ENCODE measurements around the gene TMUB2. TPM values are rescaled to one million over a fixed set of nuclear protein-coding genes. Genes with fewer than 3 reads are reported as not detected.
"Not testable (repeated sequence)": the region's sequence is repeated elsewhere in the genome, so short reads cannot be mapped to it uniquely, and the experiment has no call there.

TMUB2 gene
- total RNA-seq, 1 experiment from 2014 or later = 25.1 TPM

DNA sequence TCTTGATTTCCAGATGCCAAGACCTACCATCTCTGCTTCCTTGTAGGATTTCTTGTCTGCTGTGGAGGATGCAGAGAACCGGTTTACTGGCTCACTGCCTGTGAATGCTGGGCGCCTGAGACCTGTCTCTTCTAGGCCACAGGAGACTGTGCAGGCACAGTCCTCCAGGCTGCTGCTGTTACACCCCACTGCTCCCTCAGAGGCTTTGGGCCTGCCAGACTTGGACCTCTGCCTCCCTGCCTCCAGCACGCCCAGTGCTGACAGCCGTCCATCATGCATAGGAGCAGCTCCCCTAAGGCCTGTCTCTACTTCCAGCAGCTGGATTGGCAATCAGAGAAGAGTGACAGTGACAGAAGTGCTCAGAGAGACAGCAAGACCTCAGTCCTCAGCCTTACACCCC is 39.0 kb upstream of the TMUB2 start:
- H3K27me3 ChIP-seq (ENCODE audit: insufficient read depth, low read length) = no peaks in the 10 kb centered on the region
- ChIA-PET POLR2A (no interaction called here), RAD21 (ENCODE audit: low non-redundant PET in 1 of 2, low total read pairs in 2 of 2, uncharacterized antibody in 2 of 2, unreplicated experiment in 2 of 2) (no interaction called here), CTCF (no interaction called here)
- no peak overlapping the region for H3K27ac ChIP-seq (ENCODE audit: low read depth, low read length)
- H3K9ac ChIP-seq (ENCODE audit: low read length) = no peak overlapping the region
- H3K36me3 ChIP-seq (ENCODE audit: control insufficient read depth in 1 of 2, insufficient read depth in 2 of 2, low read length in 2 of 2) = peaks cover 7 to 35% of the 10 kb centered on the region in 2 experiments
- BruUV-seq (replicated peaks) = no TSS peak
- no peaks in the 10 kb centered on the region for H3K9me2 ChIP-seq (ENCODE audit: insufficient read depth)
- no peak overlapping the region for H2AFZ ChIP-seq (ENCODE audit: low read depth, low read length, poor library complexity, severe bottlenecking)
- H3K79me2 ChIP-seq (ENCODE audit: insufficient read depth, low read length) = peaks cover 49% of the 10 kb centered on the region
- no peak for ATAC-seq
- no peaks in the 10 kb centered on the region for H4K20me1 ChIP-seq (ENCODE audit: insufficient read depth)
- H3K9me3 ChIP-seq (ENCODE audit: control insufficient read depth in 1 of 2, insufficient read depth in 1 of 2, low read depth in 1 of 2, low read length in 2 of 2) = no peaks in the 10 kb centered on the region
- H3K4me3 ChIP-seq (replicated peaks in 1 of 2; ENCODE audit: low read depth in 1 of 2, low read length in 2 of 2) = no peak overlapping the region
- H3K4me2 ChIP-seq (ENCODE audit: low read length) = no peak overlapping the region
- TF ChIP-seq, protein P1, sequence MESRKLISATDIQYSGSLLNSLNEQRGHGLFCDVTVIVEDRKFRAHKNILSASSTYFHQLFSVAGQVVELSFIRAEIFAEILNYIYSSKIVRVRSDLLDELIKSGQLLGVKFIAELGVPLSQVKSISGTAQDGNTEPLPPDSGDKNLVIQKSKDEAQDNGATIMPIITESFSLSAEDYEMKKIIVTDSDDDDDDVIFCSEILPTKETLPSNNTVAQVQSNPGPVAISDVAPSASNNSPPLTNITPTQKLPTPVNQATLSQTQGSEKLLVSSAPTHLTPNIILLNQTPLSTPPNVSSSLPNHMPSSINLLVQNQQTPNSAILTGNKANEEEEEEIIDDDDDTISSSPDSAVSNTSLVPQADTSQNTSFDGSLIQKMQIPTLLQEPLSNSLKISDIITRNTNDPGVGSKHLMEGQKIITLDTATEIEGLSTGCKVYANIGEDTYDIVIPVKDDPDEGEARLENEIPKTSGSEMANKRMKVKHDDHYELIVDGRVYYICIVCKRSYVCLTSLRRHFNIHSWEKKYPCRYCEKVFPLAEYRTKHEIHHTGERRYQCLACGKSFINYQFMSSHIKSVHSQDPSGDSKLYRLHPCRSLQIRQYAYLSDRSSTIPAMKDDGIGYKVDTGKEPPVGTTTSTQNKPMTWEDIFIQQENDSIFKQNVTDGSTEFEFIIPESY (IDR thresholded peaks at IDR 0.05; ENCODE audit: extremely low read depth, insufficient replicate concordance, low read length) = no peak
- TF ChIP-seq SRF (IDR thresholded peaks at IDR 0.05; ENCODE audit: low read depth) (no peak), POLR2AphosphoS5 (IDR thresholded peaks at IDR 0.05; ENCODE audit: low read depth, low read length) (no peak), YY1 (IDR thresholded peaks at IDR 0.05; ENCODE audit: extremely low read depth, insufficient replicate concordance, low read depth, low read length) (no peak), ZFX (IDR thresholded peaks at IDR 0.05) (no peak), ELF1 (IDR thresholded peaks at IDR 0.05; ENCODE audit: borderline replicate concordance, low read depth) (no peak)
- TF ChIP-seq, protein P2, sequence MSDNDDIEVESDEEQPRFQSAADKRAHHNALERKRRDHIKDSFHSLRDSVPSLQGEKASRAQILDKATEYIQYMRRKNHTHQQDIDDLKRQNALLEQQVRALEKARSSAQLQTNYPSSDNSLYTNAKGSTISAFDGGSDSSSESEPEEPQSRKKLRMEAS (IDR thresholded peaks at IDR 0.05) = no peak
- DNase-seq (ENCODE audit: low read depth, low spot score) = no peak
- H3K4me1 ChIP-seq (ENCODE audit: control insufficient read depth in 1 of 2, insufficient read depth in 2 of 2, low read length in 2 of 2) = peaks cover 7 to 28% of the 10 kb centered on the region in 2 experiments; a peak in 3 of 4 replicates
- intact Hi-C loops (cut with micrococcal nuclease) = no loop called here

DNA sequence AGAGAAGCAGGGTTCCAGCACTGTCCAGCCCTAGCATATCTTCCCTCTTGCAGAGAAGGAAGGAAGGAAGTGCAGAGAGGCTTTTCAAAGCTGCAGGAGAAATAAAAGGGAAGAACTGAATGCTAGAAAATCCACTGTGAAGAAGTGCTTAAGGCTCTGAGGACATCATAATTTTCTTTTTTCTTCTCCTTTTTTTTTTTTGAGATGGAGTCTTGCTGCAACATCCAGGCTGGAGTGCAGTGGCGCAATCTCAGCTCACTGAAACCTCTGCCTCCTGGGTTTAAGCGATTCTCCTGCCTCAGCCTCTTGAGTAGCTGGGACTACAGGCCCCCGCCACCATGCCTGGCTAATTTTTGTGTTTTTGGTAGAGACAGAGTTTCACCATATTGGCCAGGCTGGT is 37.7 kb upstream of the TMUB2 start:
- CTCF ChIA-PET; H3K27me3 ChIP-seq (ENCODE audit: insufficient read depth, low read length); H3K9ac ChIP-seq (ENCODE audit: low read length); H3K4me2 ChIP-seq (ENCODE audit: low read length); H3K27ac ChIP-seq (ENCODE audit: low read depth, low read length); H2AFZ ChIP-seq (ENCODE audit: low read depth, low read length, poor library complexity, severe bottlenecking); POLR2A ChIA-PET; intact Hi-C loops (cut with micrococcal nuclease); H4K20me1 ChIP-seq (ENCODE audit: insufficient read depth); H3K9me3 ChIP-seq (ENCODE audit: control insufficient read depth in 1 of 2, insufficient read depth in 1 of 2, low read depth in 1 of 2, low read length in 2 of 2); DNase-seq (ENCODE audit: low read depth, low spot score); BruUV-seq (replicated peaks); H3K9me2 ChIP-seq (ENCODE audit: insufficient read depth); ATAC-seq; H3K4me3 ChIP-seq (replicated peaks in 1 of 2; ENCODE audit: low read depth in 1 of 2, low read length in 2 of 2): not testable (repeated sequence)
- H3K36me3 ChIP-seq (ENCODE audit: control insufficient read depth in 1 of 2, insufficient read depth in 2 of 2, low read length in 2 of 2) = peaks cover 7 to 37% of the 10 kb centered on the region in 2 experiments
- RAD21 ChIA-PET (ENCODE audit: low non-redundant PET in 1 of 2, low total read pairs in 2 of 2, uncharacterized antibody in 2 of 2, unreplicated experiment in 2 of 2) = interaction anchor here in 1 of 2 experiments (0.7 kb wide), 1 partner anchor 35 kb away, joined by 3 read pairs; no protein-coding TSS in a partner anchor
- peaks cover 4 to 17% of the 10 kb centered on the region in 2 experiments; a peak in 3 of 4 replicates for H3K4me1 ChIP-seq (ENCODE audit: control insufficient read depth in 1 of 2, insufficient read depth in 2 of 2, low read length in 2 of 2)
- peaks cover 45% of the 10 kb centered on the region for H3K79me2 ChIP-seq (ENCODE audit: insufficient read depth, low read length)
